ENCODE measurements around the gene ABCB8.

ABCB8 gene

DNA sequence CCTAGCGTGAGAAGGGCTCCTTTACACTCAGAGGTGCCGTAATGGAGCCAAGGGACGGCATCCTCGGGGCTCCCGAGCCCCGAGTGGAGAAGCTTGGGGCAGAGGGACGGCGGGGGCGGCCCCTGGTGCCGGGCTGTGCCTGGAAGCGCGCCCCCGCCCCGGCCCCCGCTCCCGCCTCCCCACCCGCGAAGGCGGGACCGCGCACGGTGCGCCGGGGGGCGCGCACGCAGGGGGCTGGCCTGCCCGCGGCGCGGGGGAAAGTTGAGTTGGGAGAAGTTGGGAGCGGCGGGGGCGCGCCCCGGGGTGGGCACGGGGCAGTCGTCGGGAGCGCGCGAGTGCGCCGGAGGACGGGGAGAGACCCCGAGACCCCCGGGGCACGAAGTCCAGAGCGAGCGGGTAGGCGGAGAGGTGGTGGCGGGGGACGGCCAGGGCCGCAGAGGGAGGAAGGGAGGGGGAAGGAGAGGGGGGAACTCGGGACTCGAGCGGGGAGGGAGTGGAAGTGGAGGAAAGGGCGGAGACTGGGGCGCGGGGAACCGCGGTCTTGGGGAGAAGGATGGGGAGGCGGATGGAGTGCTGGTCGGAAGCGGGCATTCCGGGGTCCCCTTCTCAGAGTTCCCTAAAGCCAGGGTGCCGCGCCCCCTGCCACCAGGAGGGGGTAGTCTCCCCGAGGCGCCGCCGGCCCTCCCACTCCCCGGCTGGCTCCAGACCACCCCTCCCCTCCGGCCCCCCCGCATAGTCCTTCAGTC lies 31.3 kb downstream of the ABCB8 start, which contains the start of gene SLC4A2:
SLC4A2 (plus strand) TSS at position 223 of the 746 bp plus-strand sequence. CDS start 2,399 bp downstream, outside the sequence.
- peak; percentile 41 for DNase-seq

DNA sequence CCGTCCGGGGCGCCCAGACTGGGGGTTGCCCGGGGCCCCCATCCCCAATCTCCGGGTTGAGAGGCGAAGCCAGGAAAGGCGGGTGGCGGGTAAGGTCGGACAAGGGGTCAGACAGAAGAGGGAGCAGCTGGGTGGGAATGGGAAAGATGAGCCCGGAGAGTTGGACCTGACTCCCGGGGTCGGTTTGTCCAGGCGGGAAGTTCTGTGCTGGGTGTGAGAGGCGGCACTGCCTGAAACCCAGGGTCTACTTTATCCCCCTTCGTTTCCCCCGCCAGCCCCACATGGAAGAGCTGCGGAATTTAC lies 31.8 kb downstream of the ABCB8 start:
- no peak for DNase-seq

- peak; percentile 22 for DNase-seq
These were observed 32.4 kb downstream of the ABCB8 start for GRCh38 chr7:151060416-151061212.

- no peak for DNase-seq
These were observed 33.2 kb downstream of the ABCB8 start for GRCh38 chr7:151061213-151062110.

- DNase-seq, result no peak
These were observed 33.8 kb downstream of the ABCB8 start for GRCh38 chr7:151062111-151062398.

- no peak for DNase-seq
These were observed 34.4 kb downstream of the ABCB8 start for GRCh38 chr7:151062399-151063211.

GRCh38 chr7:151063212-151063561 lies 34.9 kb downstream of the ABCB8 start:
- DNase-seq, result no peak

DNA sequence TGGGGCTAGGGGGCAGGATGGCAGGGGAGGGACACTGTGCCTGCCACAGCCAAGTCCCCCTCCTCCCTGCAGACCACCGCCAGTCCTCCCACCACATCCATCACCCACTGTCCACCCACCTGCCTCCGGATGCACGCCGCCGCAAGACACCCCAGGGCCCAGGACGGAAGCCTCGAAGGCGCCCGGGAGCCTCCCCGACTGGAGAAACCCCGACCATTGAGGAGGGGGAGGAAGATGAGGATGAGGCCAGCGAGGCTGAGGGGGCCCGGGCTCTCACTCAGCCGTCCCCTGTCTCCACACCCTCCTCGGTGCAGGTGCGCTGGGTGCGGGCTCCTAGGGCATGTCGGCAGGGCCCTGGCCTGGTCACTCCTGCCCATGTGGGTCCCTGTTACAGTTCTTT lies 36.2 kb downstream of the ABCB8 start:
- no peak for DNase-seq

- DNase-seq, result no peak
These were observed 36.7 kb downstream of the ABCB8 start for GRCh38 chr7:151064993-151065392.

GRCh38 chr7:151065516-151065915 lies 37.3 kb downstream of the ABCB8 start:
- no peak for DNase-seq

DNA sequence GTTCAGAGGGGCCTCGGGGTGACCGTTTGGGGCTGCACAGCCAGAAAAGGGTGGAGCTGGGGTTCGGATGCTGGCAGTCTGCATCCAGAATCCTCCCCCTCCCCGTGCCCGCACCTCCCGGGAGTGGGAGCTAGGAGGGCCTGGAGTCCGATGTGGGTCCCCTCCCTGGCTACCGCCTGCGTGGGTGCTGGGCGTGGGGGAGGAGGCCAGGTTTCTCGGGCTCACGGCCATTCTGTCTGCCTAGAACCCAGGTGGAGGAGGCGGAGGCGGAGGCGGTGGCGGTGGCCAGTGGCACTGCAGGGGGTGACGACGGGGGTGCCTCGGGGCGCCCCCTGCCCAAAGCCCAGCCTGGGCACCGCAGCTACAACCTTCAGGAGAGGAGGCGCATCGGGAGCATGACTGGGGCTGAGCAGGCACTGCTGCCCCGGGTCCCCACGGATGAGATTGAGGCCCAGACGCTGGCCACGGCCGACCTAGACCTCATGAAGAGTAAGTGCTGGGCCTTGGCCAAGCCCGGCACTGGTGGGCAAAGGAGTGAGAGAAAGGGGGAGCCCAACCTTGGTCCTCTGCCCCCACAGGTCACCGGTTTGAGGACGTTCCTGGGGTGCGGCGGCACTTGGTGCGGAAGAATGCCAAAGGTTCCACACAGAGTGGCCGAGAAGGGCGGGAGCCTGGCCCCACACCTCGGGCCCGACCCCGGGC lies 38.2 kb downstream of the ABCB8 start:
- no peak for DNase-seq

- no peak for DNase-seq
These were observed 40.0 kb downstream of the ABCB8 start for GRCh38 chr7:151068069-151068773.

DNA sequence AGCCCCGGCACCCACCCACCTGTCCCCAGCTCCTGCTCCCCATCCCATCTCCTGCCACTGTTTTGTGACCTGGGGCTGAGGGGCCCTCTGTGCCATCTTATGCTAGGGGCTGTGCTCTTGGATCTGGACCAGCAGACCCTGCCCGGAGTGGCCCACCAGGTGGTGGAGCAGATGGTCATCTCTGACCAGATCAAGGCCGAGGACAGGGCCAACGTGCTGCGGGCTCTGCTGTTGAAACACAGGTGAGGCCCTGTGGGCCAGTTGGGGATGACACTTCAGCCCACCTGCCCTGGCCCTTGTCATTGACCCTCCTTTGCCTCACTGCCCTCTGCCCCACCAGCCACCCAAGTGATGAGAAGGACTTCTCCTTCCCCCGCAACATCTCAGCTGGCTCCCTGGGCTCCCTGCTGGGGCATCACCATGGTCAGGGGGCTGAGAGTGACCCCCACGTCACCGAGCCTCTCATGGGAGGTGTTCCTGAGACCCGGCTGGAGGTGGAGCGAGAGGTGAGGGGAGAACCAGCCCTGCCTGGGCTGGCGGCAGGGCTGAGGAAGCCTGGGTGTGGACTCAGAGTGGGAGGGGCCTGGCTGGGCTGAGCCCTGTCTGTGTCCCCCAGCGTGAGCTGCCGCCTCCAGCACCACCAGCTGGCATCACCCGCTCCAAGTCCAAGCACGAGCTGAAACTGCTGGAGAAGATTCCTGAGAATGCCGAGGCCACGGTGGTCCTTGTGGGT lies 41.8 kb downstream of the ABCB8 start:
- DNase-seq, result no peak

DNA sequence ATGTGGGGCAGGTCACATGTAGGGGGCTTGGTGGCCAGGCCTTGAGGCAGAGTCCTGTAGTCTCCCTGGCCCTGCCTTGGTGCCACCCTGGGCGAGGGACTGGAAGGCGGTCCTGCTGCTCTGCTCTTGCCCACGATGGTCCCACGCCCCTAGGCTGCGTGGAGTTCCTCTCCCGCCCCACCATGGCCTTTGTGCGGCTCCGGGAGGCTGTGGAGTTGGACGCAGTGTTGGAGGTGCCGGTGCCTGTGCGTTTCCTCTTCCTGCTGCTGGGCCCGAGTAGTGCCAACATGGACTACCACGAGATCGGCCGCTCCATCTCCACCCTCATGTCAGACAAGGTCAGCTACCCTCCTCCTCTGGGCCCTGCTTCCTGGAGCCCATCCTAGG lies 42.3 kb downstream of the ABCB8 start:
- no peak for DNase-seq

GRCh38 chr7:151071032-151071866 lies 43.0 kb downstream of the ABCB8 start:
- DNase-seq, result no peak

DNA sequence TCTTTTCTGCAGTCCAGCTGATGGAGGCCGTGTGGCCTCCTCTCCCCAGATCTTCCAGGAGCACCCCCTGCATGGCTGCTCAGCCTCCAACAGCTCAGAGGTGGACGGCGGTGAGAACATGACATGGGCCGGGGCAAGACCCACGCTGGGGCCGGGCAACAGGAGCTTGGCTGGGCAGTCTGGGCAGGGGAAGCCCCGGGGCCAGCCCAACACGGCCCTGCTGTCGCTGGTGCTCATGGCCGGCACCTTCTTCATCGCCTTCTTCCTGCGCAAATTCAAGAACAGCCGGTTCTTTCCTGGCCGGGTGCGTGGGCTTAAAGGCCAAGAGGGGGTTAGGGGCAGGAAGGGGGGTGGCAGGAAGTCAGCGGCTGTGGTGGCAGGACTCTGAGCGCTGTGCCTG lies 45.7 kb downstream of the ABCB8 start:
- no peak for DNase-seq

DNA sequence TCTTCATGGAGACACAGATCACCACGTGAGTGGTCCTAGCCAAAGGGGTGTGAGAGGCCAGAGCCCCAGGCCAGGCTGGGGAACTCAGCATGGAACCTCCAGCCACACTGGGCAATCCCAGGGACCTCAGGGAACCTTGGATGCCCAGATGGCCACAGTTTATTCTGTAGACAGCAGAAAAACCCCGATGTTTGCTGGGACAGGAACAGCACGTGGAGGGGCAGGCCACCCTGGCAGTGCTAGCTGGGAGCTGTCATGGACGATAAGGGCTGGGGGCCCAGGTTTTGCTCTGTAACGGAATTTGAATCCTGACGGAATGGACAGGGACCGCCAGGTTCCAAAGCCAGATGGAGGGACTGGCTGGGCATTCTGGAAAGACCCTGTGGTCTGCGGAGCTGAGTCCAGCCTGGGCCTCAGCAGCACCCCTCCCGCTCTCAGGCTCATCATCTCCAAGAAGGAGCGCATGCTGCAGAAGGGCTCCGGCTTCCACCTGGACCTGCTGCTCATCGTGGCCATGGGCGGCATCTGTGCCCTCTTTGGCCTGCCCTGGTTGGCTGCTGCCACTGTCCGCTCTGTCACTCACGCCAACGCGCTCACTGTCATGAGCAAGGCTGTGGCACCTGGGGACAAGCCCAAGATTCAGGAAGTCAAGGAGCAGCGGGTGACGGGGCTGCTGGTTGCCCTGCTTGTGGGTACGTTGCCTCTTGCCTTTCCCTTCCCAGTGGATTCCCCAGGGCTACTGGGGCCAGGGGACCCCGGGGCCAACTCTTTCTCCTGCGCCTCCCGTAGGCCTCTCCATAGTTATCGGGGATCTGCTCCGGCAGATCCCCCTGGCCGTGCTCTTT lies 46.8 kb downstream of the ABCB8 start:
- DNase-seq, result no peak

DNA sequence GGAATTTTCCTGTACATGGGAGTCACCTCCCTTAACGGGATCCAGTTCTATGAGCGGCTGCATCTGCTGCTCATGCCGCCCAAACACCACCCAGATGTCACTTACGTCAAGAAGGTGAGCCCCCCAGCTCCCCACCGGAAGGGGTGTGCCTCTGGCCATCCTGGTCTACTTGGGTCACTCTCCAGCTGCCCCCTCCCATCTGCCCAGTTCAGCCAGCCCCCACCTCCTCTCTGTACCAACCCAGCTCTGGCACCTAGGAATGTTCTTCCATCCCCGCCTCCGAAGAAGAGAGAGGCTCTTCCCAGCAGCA lies 47.4 kb downstream of the ABCB8 start:
- DNase-seq, result no peak

GRCh38 chr7:151075978-151076426 lies 47.8 kb downstream of the ABCB8 start:
- no peak for DNase-seq

All from DMS79 treated with DMSO at 0.1 percent for 48 hours (cell line).